AML-193 (cell line): ENCODE results near the gene CFAP46.
"Not testable (repeated sequence)": the region's sequence is repeated elsewhere in the genome, so short reads cannot be mapped to it uniquely, and the experiment has no call there.

Experiments
- DNase-seq, 2 experiments: peaks; one replicate each; lab custom pipeline; 2025; lab: John Stamatoyannopoulos, UW

CFAP46 gene

GRCh38 chr10:132944510-132944909 is 2.1 kb upstream of the CFAP46 start:
- DNase-seq = no peak

- DNase-seq = no peak
Measured at GRCh38 chr10:132943791-132944404, 1.5 kb upstream of the CFAP46 start.

- no peak for DNase-seq
Measured at GRCh38 chr10:132943058-132943790, 854 bp upstream of the CFAP46 start.

- DNase-seq = no peak
Measured at GRCh38 chr10:132941640-132942051, 724 bp downstream of the CFAP46 start.

DNA sequence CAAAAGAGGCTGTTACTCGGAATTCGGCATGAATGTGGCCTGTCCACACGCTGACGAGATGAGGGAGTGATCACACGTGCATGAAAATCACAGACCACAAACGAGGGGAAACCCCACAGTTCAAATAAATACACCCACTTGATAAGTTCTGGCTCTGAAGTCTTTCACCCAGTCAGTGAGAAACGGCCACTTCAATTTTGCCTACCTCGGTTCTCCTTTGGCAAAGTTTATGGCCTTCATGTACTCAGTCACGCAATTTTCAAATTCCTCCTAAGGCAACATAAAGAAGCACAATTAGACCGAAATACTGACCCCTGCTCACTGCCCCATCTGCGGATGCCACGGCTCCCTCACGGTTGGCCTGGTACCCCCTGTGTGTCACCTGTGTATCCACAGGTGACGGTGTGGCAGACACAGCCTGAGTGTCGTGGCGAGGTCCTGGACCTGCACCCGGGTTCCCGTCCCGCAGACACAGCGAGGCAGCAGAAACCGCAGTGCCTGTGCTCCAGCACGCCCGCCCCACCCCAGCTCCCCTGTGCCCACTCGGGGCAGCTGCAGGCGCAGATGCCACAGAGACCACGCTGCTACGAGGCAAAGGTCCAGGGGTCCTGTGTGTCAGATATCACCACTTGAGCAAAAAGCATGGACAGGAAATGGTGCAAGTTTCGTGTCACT is 1.4 kb downstream of the CFAP46 start:
- DNase-seq = no peak

- peak in 1 of 2 experiments; percentile 8 for DNase-seq
Measured at GRCh38 chr10:132939957-132940790, 2.2 kb downstream of the CFAP46 start.

DNA sequence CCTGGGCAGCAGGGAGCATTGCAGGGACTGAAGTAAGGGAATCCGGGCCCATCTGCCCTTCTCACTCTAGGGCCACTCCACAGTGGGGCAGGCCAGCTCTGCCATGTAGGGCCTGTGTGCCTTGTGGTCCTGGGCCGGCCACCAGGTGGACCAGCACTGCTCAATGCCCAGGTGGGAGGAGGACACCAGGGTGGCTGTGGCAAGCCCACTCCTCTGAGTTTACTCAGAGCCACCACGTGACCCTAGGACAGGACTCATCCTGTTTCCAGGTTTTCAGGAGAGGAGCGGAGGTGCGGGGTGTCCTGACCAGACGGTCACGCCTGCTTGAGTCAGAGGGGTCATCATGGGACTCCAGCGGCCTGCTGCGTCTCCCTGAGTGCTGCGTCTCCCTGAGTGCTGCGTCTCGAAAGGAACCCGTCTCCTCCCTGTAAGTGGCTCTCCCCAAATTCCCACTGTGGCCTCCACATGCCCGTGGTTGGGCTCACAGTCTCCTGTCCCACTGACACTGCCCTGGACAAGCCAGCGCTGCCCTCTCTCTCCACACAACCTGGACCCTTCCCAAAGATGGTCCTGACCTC is 2.9 kb downstream of the CFAP46 start:
- no peak for DNase-seq

- DNase-seq = no peak
Measured at GRCh38 chr10:132938472-132939339, 3.7 kb downstream of the CFAP46 start.

GRCh38 chr10:132937861-132938260 is 4.5 kb downstream of the CFAP46 start:
- no peak for DNase-seq

DNA sequence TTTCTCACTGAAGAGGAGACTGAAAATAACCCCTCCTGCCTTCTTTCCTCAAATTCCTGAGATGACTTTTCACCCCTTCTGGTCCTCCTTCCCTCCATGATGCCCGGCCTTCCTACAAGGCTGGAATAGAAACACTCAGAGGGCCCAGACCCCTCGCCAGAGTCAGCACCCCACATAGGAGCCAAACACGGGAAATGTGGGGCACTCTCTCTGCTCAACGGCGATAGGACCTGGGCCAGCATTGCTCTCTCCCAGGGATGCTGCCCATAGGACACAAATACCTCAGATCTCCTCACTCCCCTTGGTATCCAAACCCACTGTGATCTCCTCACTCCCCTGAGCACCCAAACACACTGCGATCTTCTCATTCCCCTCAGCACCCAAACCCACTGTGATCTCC is 7.4 kb downstream of the CFAP46 start:
- no peak for DNase-seq

DNA sequence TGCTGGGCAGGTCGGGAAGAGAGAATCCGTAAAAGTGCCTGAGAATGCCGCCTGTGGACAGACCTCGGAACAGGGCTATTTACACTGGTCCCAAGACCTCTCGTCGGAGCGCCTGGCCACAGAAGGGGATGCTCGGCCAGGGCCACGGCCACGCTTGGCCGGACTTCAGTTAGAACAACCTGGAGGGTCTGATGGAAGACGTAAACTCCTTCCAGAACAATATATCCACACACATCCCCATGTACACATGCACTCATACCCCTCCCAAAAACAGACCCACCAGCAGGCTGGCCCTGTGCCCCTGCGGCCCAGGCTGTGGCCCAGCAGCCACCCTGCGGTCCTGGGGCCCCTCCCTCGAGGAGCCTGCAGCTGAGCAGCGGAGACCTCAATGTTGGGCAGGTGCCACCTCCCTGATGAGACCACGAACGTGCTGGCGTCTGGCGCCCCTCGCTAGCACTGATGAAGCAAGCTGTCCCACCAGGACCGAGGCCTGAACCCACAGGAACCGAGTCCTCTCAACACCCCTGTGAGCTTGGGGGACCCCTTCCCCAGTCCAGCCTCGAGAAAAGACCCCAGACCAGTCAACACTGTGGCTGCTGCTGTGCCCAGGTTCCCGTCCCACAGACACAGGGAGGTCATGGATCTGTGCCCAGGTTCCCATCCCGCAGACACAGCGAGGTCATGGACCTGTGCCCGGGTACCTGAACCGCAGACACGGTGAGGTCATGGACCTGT is 8.9 kb downstream of the CFAP46 start:
- DNase-seq = no peak

- peak; percentile 1 to 7 for DNase-seq
Measured at GRCh38 chr10:132932461-132933307, 9.7 kb downstream of the CFAP46 start.

GRCh38 chr10:132931258-132932250 is 10.8 kb downstream of the CFAP46 start:
- DNase-seq = not testable (repeated sequence)

DNA sequence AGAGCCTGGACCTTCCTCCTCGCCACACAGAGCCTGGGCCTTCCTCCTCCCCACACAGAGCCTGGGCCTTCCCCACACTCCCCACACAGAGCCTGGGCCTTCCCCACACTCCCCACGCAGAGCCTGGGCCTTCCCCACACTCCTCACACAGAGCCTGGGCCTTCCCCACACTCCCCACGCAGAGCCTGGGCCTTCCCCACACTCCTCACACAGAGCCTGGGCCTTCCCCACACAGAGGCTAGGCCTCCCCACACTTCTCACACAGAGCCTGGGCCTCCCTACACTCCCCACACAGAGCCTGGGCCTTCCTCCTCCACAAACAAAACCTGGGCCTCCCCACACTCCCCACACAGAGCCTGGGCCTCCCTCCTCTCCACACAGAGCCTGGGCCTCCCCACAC is 11.7 kb downstream of the CFAP46 start:
- DNase-seq = not testable (repeated sequence)

DNA sequence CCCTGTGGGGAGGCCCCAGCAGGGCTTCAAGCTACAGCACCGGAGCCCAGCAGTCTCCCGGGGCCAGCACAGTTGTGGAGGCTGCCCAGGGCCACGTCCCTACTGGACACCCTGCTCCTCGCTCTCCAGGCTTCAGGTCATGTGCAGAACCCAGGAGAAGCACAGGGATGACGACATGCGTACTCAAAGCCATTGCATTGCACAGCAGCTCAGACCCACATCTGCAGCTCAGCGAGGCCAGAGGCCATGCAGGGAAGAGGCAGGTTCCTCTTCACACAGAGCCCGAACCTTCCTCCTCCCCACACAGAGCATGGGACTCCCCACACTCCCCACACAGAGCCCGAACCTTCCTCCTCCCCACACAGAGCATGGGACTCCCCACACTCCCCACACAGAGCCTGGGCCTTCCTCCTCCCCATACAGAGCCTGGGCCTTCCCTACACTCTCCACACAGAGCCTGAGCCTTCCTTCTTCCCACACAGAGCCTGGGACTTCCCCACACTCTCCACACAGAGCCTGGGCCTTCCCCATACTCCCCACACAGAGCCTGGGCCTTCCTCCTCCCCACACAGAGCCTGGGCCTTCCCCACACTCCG is 12.3 kb downstream of the CFAP46 start:
- peak in 1 of 2 experiments; percentile 11 for DNase-seq

GRCh38 chr10:132929480-132929879 is 12.9 kb downstream of the CFAP46 start:
- DNase-seq = no peak

DNA sequence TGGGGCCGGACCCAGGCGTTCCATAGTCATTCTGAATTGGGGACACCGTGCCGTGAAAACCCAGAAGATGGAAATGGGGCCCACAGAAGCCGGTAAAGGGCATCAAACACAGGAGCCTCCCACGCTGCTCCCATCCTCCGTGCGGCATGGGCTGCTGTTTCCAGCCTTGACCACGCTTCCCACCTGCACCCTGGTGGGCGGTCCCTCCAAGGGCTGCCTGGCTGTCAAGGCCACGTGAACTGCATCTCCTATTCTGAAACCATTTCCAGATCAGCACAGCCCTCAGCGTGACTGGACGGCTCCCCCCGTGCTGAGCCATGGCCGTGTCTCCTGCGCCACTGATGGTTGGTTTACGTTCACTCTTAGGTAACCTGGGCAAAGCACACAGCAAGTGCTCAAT is 14.1 kb downstream of the CFAP46 start:
- no peak for DNase-seq

GRCh38 chr10:132927824-132928223 is 14.5 kb downstream of the CFAP46 start:
- no peak for DNase-seq
